Measurements from ENCODE around the gene IMPDH2.
A peak's percentile ranks its signal among the peaks of the same experiment; 100 is the strongest.

IMPDH2 gene

GRCh38 chr3:48989796-48990635, 39.2 kb downstream of the IMPDH2 start, which contains the start of gene P4HTM:
P4HTM (plus strand) TSS chr3:48990241; CDS start chr3:48990257, 16 bp downstream.
- peaks cover 19% of the 10 kb centered on the region for H3K36me3 ChIP-seq (ENCODE audit: control insufficient read depth, insufficient read depth, low read length, severe bottlenecking)
- peak within 1 kb of the TSS; percentile 91 for H3K9ac ChIP-seq (ENCODE audit: low read length)
- peaks cover 24% of the 10 kb centered on the region for H3K4me1 ChIP-seq (ENCODE audit: control insufficient read depth, insufficient read depth, low read length)
- no peaks in the 10 kb centered on the region for H3K27me3 ChIP-seq (replicated peaks; ENCODE audit: control insufficient read depth, insufficient read depth, low read length)
- H3K4me3 ChIP-seq (ENCODE audit: low read length) = peak within 1 kb of the TSS; percentile 85
- peak; percentile 97 for DNase-seq (ENCODE audit: low read depth)
- H3K9me3 ChIP-seq (ENCODE audit: control insufficient read depth, low read length) = no peaks in the 10 kb centered on the region

GRCh38 chr3:48989126-48989795, 39.9 kb downstream of the IMPDH2 start:
- H3K4me1 ChIP-seq (ENCODE audit: control insufficient read depth, insufficient read depth, low read length) = peaks cover 24% of the 10 kb centered on the region
- H3K36me3 ChIP-seq (ENCODE audit: control insufficient read depth, insufficient read depth, low read length, severe bottlenecking) = peaks cover 26% of the 10 kb centered on the region
- H3K9ac ChIP-seq (ENCODE audit: low read length) = peak overlapping the region; percentile 91
- no peaks in the 10 kb centered on the region for H3K27me3 ChIP-seq (replicated peaks; ENCODE audit: control insufficient read depth, insufficient read depth, low read length)
- H3K4me3 ChIP-seq (ENCODE audit: low read length) = peak overlapping the region; percentile 85
- no peaks in the 10 kb centered on the region for H3K9me3 ChIP-seq (ENCODE audit: control insufficient read depth, low read length)
- peak; percentile 36 for DNase-seq (ENCODE audit: low read depth)

- Histone ChIP-seq H3K36me3 (ENCODE audit: control insufficient read depth, insufficient read depth, low read length, severe bottlenecking) (peaks cover 60% of the 10 kb centered on the region), H3K27me3 (replicated peaks; ENCODE audit: control insufficient read depth, insufficient read depth, low read length) (no peaks in the 10 kb centered on the region), H3K4me3 (ENCODE audit: low read length) (no peak overlapping the region), H3K4me1 (ENCODE audit: control insufficient read depth, insufficient read depth, low read length) (peaks cover 11% of the 10 kb centered on the region), H3K9me3 (ENCODE audit: control insufficient read depth, low read length) (no peaks in the 10 kb centered on the region), H3K9ac (ENCODE audit: low read length) (no peak overlapping the region)
- DNase-seq (ENCODE audit: low read depth) = no peak
Observed at GRCh38 chr3:48985831-48986376, 43.3 kb downstream of the IMPDH2 start.

GRCh38 chr3:48984663-48985062, 44.5 kb downstream of the IMPDH2 start:
- peaks cover 6% of the 10 kb centered on the region for H3K4me1 ChIP-seq (ENCODE audit: control insufficient read depth, insufficient read depth, low read length)
- no peaks in the 10 kb centered on the region for H3K9me3 ChIP-seq (ENCODE audit: control insufficient read depth, low read length)
- H3K4me3 ChIP-seq (ENCODE audit: low read length) = no peak overlapping the region
- no peak overlapping the region for H3K9ac ChIP-seq (ENCODE audit: low read length)
- peaks cover 71% of the 10 kb centered on the region for H3K36me3 ChIP-seq (ENCODE audit: control insufficient read depth, insufficient read depth, low read length, severe bottlenecking)
- H3K27me3 ChIP-seq (replicated peaks; ENCODE audit: control insufficient read depth, insufficient read depth, low read length) = no peaks in the 10 kb centered on the region
- no peak for DNase-seq (ENCODE audit: low read depth)

- Histone ChIP-seq H3K36me3 (ENCODE audit: control insufficient read depth, insufficient read depth, low read length, severe bottlenecking) (peaks cover 81% of the 10 kb centered on the region), H3K4me3 (ENCODE audit: low read length) (no peak overlapping the region), H3K9ac (ENCODE audit: low read length) (no peak overlapping the region), H3K4me1 (ENCODE audit: control insufficient read depth, insufficient read depth, low read length) (no peaks in the 10 kb centered on the region), H3K27me3 (replicated peaks; ENCODE audit: control insufficient read depth, insufficient read depth, low read length) (no peaks in the 10 kb centered on the region), H3K9me3 (ENCODE audit: control insufficient read depth, low read length) (no peaks in the 10 kb centered on the region)
- DNase-seq (ENCODE audit: low read depth) = no peak
Observed at GRCh38 chr3:48983096-48983495, 46.1 kb downstream of the IMPDH2 start.

- H3K9me3 ChIP-seq (ENCODE audit: control insufficient read depth, low read length) = no peaks in the 10 kb centered on the region
- H3K4me1 ChIP-seq (ENCODE audit: control insufficient read depth, insufficient read depth, low read length) = no peaks in the 10 kb centered on the region
- DNase-seq (ENCODE audit: low read depth) = no peak
- peaks cover 85% of the 10 kb centered on the region for H3K36me3 ChIP-seq (ENCODE audit: control insufficient read depth, insufficient read depth, low read length, severe bottlenecking)
- no peaks in the 10 kb centered on the region for H3K27me3 ChIP-seq (replicated peaks; ENCODE audit: control insufficient read depth, insufficient read depth, low read length)
- H3K9ac ChIP-seq (ENCODE audit: low read length) = no peak overlapping the region
- H3K4me3 ChIP-seq (ENCODE audit: low read length) = no peak overlapping the region
Observed at GRCh38 chr3:48982686-48983085, 46.5 kb downstream of the IMPDH2 start.

GRCh38 chr3:48982016-48982415, 47.2 kb downstream of the IMPDH2 start:
- H3K9me3 ChIP-seq (ENCODE audit: control insufficient read depth, low read length) = no peaks in the 10 kb centered on the region
- H3K27me3 ChIP-seq (replicated peaks; ENCODE audit: control insufficient read depth, insufficient read depth, low read length) = no peaks in the 10 kb centered on the region
- peaks cover 91% of the 10 kb centered on the region for H3K36me3 ChIP-seq (ENCODE audit: control insufficient read depth, insufficient read depth, low read length, severe bottlenecking)
- no peaks in the 10 kb centered on the region for H3K4me1 ChIP-seq (ENCODE audit: control insufficient read depth, insufficient read depth, low read length)
- DNase-seq (ENCODE audit: low read depth) = no peak
- no peak overlapping the region for H3K9ac ChIP-seq (ENCODE audit: low read length)
- H3K4me3 ChIP-seq (ENCODE audit: low read length) = no peak overlapping the region

GRCh38 chr3:48980295-48980694, 48.9 kb downstream of the IMPDH2 start:
- Histone ChIP-seq H3K27me3 (replicated peaks; ENCODE audit: control insufficient read depth, insufficient read depth, low read length) (no peaks in the 10 kb centered on the region), H3K4me3 (ENCODE audit: low read length) (no peak overlapping the region), H3K9ac (ENCODE audit: low read length) (no peak overlapping the region), H3K9me3 (ENCODE audit: control insufficient read depth, low read length) (no peaks in the 10 kb centered on the region), H3K36me3 (ENCODE audit: control insufficient read depth, insufficient read depth, low read length, severe bottlenecking) (peaks cover 92% of the 10 kb centered on the region), H3K4me1 (ENCODE audit: control insufficient read depth, insufficient read depth, low read length) (no peaks in the 10 kb centered on the region)
- DNase-seq (ENCODE audit: low read depth) = no peak

- H3K9ac ChIP-seq (ENCODE audit: low read length) = no peak overlapping the region
- H3K27me3 ChIP-seq (replicated peaks; ENCODE audit: control insufficient read depth, insufficient read depth, low read length) = no peaks in the 10 kb centered on the region
- H3K36me3 ChIP-seq (ENCODE audit: control insufficient read depth, insufficient read depth, low read length, severe bottlenecking) = peaks cover 92% of the 10 kb centered on the region
- no peak overlapping the region for H3K4me3 ChIP-seq (ENCODE audit: low read length)
- no peaks in the 10 kb centered on the region for H3K4me1 ChIP-seq (ENCODE audit: control insufficient read depth, insufficient read depth, low read length)
- H3K9me3 ChIP-seq (ENCODE audit: control insufficient read depth, low read length) = no peaks in the 10 kb centered on the region
- DNase-seq (ENCODE audit: low read depth) = no peak
Observed at GRCh38 chr3:48979451-48979850, 49.7 kb downstream of the IMPDH2 start.

Data from adipocyte (in vitro differentiated cells).